Esophagus muscularis mucosa (tissue), 4 donors: Measurements from ENCODE around the gene PSG3. TPM values are rescaled to one million over a fixed set of nuclear protein-coding genes. Genes with fewer than 3 reads are reported as not detected.
"Not testable (repeated sequence)": the region's sequence is repeated elsewhere in the genome, so short reads cannot be mapped to it uniquely, and the experiment has no call there.

Experiments
- DNase-seq: peaks from one replicate; pipeline ENCODE4 v3.0.0-alpha.2; 2017; ENCODE audit errors: extremely low spot score
- H3K27ac ChIP-seq, 4 donors: fragments of 200-600 bp; sonication (generic); replicated peaks in 1 of 4; 1 replicate in 3 of 4; 2 replicates in 1 of 4; pipeline ENCODE4 v1.5.1; 2016 to 2019; ENCODE audit warnings: mild to moderate bottlenecking in 1 of 4
- H3K27me3 ChIP-seq, 4 donors: fragments of 200-600 bp; sonication (generic); one replicate each; pipeline versions ENCODE4 v1.5.1 to v1.6.0; 2016 to 2019
- H3K36me3 ChIP-seq, 4 donors: fragments of 200-600 bp; sonication (generic); one replicate each; pipeline ENCODE4 v1.5.1; 2016 to 2019
- H3K4me1 ChIP-seq, 4 donors: fragments of 200-600 bp; sonication (generic); one replicate each; pipeline ENCODE4 v1.5.1; 2016 to 2019
- H3K4me3 ChIP-seq, 4 donors: fragments of 200-600 bp; sonication (generic); 1 replicate in 2 of 4; 2 replicates in 2 of 4; pipeline ENCODE4 v1.5.1; 2016 to 2019; ENCODE audit warnings: mild to moderate bottlenecking in 4 of 4, moderate library complexity in 1 of 4
- H3K9me3 ChIP-seq, 4 donors: fragments of 200-600 bp; sonication (generic); 1 replicate in 3 of 4; 2 replicates in 1 of 4; pipeline ENCODE4 v1.5.1; 2016 to 2019
- EP300 ChIP-seq: sonication (generic); formaldehyde crosslinking; IDR thresholded peaks from one replicate; pipeline ENCODE4 v1.6.1; 2017; ENCODE audit warnings: antibody characterized with exemption
- POLR2A ChIP-seq: fragments of 450-650 bp; IDR thresholded peaks from one replicate; pipeline ENCODE4 v1.6.1; 2017; ENCODE audit warnings: antibody characterized with exemption, moderate library complexity, mild to moderate bottlenecking, low read depth
- POLR2AphosphoS5 ChIP-seq, 2 donors: sonication (generic); formaldehyde crosslinking; IDR thresholded peaks; one replicate each; pipeline ENCODE4 v1.6.1; 2017; ENCODE audit warnings: antibody characterized with exemption in 2 of 2
- WGBS: methylation state at CpG from one replicate; pipeline ENCODE4 v1.1.5; 2018; 5-methylcytosine and 5-hydroxymethylcytosine counted together
- intact Hi-C: fragments of 100-400 bp; cut with DNase I; formaldehyde crosslinking; loops from one replicate; pipeline ENCODE4 v1.15.1; 2023
- total RNA-seq, 4 donors: library from RNA; depleted of rRNA; stranded (reverse); fragments of >200 nt; gene quantifications; one replicate each; pipeline versions ENCODE4 v1.1.0 to v1.2.1, GENCODE V29; 2016
- TF ChIP-seq, protein P1 (sequence below), 3 experiments: fragments of 200-600 bp in 2 of 3; fragments of 450-650 bp in 1 of 3; sonication (generic) in 2 of 3; IDR thresholded peaks; one replicate each; pipeline ENCODE4 v1.5.1; 2017 to 2019; ENCODE audit warnings: antibody characterized with exemption in 3 of 3, mild to moderate bottlenecking in 2 of 3, moderate library complexity in 1 of 3

PSG3 gene
- total RNA-seq, 4 donors from 2014 or later: not detected

DNA sequence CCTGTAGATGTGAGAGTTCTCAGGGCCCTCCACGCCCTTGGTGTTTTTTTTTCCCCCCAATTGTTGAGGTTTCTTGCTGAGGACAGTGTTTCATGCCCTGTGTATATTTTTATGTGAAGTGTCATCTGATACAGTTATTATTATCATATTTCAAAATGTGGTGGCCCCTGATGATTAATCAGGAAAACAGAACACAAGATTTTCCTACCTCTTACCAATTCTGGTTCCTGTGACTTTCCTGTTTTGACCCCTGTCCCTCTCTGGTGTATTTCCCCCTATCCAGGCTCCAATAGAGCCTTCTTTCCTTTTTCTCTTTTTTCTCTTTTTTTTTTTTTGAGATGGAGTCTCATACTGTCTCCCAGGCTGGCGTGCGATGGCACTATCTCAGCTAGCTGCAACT is 24.6 kb upstream of the PSG3 start:
- TF ChIP-seq, protein P1, sequence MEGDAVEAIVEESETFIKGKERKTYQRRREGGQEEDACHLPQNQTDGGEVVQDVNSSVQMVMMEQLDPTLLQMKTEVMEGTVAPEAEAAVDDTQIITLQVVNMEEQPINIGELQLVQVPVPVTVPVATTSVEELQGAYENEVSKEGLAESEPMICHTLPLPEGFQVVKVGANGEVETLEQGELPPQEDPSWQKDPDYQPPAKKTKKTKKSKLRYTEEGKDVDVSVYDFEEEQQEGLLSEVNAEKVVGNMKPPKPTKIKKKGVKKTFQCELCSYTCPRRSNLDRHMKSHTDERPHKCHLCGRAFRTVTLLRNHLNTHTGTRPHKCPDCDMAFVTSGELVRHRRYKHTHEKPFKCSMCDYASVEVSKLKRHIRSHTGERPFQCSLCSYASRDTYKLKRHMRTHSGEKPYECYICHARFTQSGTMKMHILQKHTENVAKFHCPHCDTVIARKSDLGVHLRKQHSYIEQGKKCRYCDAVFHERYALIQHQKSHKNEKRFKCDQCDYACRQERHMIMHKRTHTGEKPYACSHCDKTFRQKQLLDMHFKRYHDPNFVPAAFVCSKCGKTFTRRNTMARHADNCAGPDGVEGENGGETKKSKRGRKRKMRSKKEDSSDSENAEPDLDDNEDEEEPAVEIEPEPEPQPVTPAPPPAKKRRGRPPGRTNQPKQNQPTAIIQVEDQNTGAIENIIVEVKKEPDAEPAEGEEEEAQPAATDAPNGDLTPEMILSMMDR (IDR thresholded peaks at IDR 0.05): no peak
- TF ChIP-seq POLR2A: no peak
- no peak for TF ChIP-seq EP300
- TF ChIP-seq POLR2AphosphoS5 (IDR thresholded peaks at IDR 0.05): no peak
- intact Hi-C loops: no loop called here
- Histone ChIP-seq H3K27ac (no peak overlapping the region), H3K36me3 (no peaks in the 10 kb centered on the region), H3K4me3 (no peak overlapping the region), H3K4me1 (peaks cover 0 to 11% (median 0%) of the 10 kb centered on the region in 4 donors), H3K9me3 (no peaks in the 10 kb centered on the region), H3K27me3 (no peaks in the 10 kb centered on the region)
- DNase-seq: peak; percentile 26
- whole genome bisulfite sequencing: 82% methylated on average over 3 of the region's 3 CpGs

DNA sequence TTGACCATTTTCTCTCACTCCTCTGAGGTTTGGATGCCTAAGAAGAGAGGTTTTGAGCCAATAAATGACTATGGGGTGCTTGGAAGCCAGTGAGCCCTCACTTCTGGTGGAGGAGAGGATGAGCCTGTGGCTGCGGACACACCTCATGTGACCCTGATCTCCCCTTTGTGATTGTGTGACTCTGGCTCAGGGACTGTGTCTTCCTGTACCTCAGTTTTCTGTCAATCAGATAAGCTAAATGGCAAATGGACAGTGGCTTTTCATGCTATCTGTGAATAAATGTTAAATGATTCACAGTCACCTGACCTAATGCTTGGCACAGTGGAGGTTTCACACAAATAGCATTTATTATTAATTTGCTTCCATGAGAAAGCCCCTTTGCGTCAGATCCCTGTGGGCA is 22.5 kb upstream of the PSG3 start:
- Histone ChIP-seq H3K4me1 (peaks cover 0 to 11% (median 0%) of the 10 kb centered on the region in 4 donors), H3K4me3 (no peak overlapping the region), H3K27me3 (peaks cover 0 to 7% (median 0%) of the 10 kb centered on the region in 4 donors), H3K27ac (no peak overlapping the region), H3K9me3 (no peaks in the 10 kb centered on the region), H3K36me3 (no peaks in the 10 kb centered on the region)
- peak; percentile 80 for DNase-seq
- TF ChIP-seq, protein P1 (IDR thresholded peaks at IDR 0.05): no peak
- no peak for TF ChIP-seq POLR2AphosphoS5 (IDR thresholded peaks at IDR 0.05)
- no peak for TF ChIP-seq EP300
- no peak for TF ChIP-seq POLR2A
- intact Hi-C loops: no loop called here
- WGBS: 96% methylated on average over 2 of the region's 2 CpGs

DNA sequence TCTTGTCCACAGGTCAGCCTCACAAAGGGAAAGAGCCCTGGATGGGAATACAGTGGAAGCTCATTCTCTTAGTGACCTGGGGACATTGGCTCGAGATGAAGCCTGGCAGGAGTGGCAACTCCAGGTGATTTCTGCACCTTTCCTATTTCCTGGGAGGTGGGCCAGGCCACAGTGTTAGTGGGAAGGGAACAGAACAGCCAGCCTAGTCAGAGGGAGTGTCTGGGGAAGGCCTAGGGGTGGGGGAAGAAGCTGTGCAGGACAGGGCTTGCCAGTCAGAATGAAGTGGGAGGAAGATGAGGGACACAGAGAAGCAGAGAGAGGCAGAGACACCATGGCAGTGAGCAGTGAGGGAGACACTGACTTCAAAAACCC is 21.6 kb upstream of the PSG3 start:
- H3K9me3 ChIP-seq, intact Hi-C loops, H3K36me3 ChIP-seq, H3K27ac ChIP-seq, DNase-seq, H3K4me3 ChIP-seq: not testable (repeated sequence)
- Histone ChIP-seq H3K4me1 (peaks cover 0 to 11% (median 0%) of the 10 kb centered on the region in 4 donors), H3K27me3 (peaks cover 0 to 11% (median 0%) of the 10 kb centered on the region in 4 donors)
- 80% methylated on average over 1 of the region's 1 CpG for WGBS

DNA sequence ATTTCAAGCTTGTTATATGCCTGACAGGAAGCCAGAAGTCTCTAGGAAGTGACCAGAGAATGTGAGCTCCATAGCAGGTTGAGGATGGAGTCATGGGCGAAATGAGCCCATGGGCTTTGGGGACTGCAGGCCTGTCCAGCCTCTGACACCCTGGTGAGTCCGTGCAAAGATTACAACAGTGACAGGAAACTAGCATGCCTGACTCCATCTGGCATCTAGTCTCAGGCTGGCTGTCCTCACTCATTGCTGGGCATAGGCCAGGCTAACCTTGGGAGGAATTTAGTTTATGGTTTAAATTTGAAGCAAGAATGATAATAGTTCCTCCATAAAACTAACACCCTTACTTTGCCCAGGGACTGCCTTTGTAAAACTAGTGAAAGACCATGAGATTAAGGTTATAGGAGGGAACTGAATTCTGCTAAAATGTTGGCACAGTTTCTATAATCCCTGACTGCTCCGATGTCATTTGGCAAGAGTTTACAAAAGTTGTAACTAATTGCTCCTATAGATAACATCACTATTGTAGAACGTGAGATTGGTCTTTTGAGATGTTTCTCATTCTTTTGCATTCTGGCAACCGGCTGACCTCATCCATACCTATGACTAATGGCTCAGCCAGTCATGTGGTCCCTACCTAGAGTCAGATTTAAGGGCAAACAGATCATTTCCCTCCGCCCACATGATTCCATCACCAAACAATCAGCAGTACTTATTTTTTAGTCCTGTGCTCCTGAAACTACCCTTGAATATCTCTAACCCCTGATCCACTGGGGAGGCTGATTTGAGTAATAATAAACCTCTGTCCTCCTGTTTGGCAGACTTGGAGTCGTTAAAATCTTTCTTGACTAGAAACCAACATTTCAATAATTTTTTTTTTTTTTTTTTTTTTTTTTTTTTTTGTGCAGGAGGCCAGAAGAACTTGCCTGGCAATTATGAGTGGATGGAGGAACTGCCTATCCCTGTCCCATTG is 21.0 kb upstream of the PSG3 start:
- H3K4me3 ChIP-seq, intact Hi-C loops, H3K9me3 ChIP-seq, H3K36me3 ChIP-seq: not testable (repeated sequence)
- H3K27ac ChIP-seq: peak overlapping the region in 1 of 4 donors; percentile 17
- DNase-seq: peak; percentile 66
- H3K27me3 ChIP-seq: peaks cover 0 to 11% (median 0%) of the 10 kb centered on the region in 4 donors
- 39% methylated on average over 7 of the region's 7 CpGs for WGBS
- H3K4me1 ChIP-seq: peaks cover 0 to 11% (median 0%) of the 10 kb centered on the region in 4 donors

DNA sequence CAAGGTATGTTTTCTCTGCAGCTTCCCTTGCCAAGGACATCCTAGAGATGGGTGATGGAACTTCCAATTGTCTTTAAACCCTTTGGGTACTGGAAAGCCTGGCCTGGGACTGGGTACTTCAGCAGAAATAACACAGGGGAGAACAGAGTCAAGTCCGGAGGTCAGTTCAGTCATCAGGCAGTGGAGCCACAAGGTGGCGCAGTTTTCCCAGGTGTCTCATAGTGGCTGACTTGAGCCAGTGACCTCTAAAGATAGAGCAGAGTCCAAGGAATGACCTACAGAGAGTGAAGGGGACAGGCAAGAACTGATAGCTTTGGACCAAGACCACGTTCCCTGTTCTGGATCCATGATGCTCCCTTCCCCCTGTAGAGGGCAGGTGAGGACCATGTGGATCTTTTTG is 18.4 kb upstream of the PSG3 start:
- H3K4me3 ChIP-seq, H3K36me3 ChIP-seq, H3K9me3 ChIP-seq, DNase-seq, intact Hi-C loops, H3K27ac ChIP-seq: not testable (repeated sequence)
- H3K27me3 ChIP-seq: peaks cover 0 to 11% (median 0%) of the 10 kb centered on the region in 4 donors
- peaks cover 0 to 11% (median 0%) of the 10 kb centered on the region in 4 donors for H3K4me1 ChIP-seq
- 12% methylated on average over 3 of the region's 3 CpGs for WGBS
- TF ChIP-seq, protein P1 (IDR thresholded peaks at IDR 0.05): peak in 1 of 3 experiments; percentile 22

DNA sequence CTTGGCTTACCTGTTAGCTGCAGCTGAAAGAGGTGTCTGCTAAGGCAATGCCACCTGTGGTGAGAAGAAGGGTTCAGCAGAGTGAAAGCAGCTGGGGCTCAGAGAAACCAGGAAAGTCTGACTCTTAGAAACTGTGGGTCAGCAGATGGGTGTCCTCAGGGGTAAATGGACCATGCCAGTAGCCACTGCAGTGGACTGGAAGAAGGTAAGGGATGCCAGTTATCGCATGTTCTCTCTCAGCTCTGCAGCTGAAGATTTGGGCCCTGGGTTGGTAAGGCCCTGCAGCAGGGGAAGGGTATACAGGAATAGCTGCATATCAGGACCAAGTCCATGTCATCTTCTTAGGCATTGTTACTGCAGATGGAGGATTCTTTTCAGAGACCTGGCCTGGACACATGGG is 12.0 kb upstream of the PSG3 start:
- H3K4me3 ChIP-seq, H3K4me1 ChIP-seq, H3K27me3 ChIP-seq, H3K27ac ChIP-seq, H3K36me3 ChIP-seq, H3K9me3 ChIP-seq, DNase-seq, intact Hi-C loops: not testable (repeated sequence)
- 89% methylated on average over 1 of the region's 1 CpG for WGBS
